K562 (cell line): ENCODE measurements around the gene MYOG.

ENCODE experiments used
- MYC ChIP-seq, 2 experiments: fragments of 250-450 bp in 1 of 2; sonication (Bioruptor Pico) in 1 of 2; IDR thresholded peaks; 2 replicates each; pipeline versions ENCODE4 v1.5.1 to v1.6.1; 2012 to 2021; ENCODE audit warnings: low read depth in 2 of 2, borderline replicate concordance in 1 of 2, improper control_type of control experiment in 1 of 2, low read length in 1 of 2, mild to moderate bottlenecking in 1 of 2, moderate library complexity in 1 of 2
- POLR2A ChIP-seq: fragments of 450-650 bp; conservative IDR thresholded peaks from 2 replicates; pipeline ENCODE4 v1.6.1; 2016
- POLR2AphosphoS5 ChIP-seq: IDR thresholded peaks from 2 replicates; pipeline ENCODE4 v1.6.1; 2011; ENCODE audit warnings: mild to moderate bottlenecking, low read depth, low read length, moderate library complexity; ENCODE audit not compliant: control insufficient read depth, insufficient read depth
- RCOR1 ChIP-seq, 2 experiments: IDR thresholded peaks; 2 replicates each; pipeline ENCODE4 v1.6.1; 2012; ENCODE audit warnings: low read depth in 2 of 2, low read length in 2 of 2, borderline replicate concordance in 1 of 2, improper control_type of control experiment in 1 of 2
- TARDBP ChIP-seq: fragments of 450-650 bp; IDR thresholded peaks from 2 replicates; pipeline ENCODE4 v1.6.1; 2016
- USF2 ChIP-seq: sonication (generic); formaldehyde crosslinking; IDR thresholded peaks from 2 replicates; pipeline ENCODE4 v1.5.0; 2020; ENCODE audit warnings: missing genetic modification reagents

GRCh38 chr1:203100516-203100869, 14.7 kb upstream of the MYOG start:
- TF ChIP-seq RCOR1 (IDR thresholded peaks at IDR 0.05; ENCODE audit: borderline replicate concordance in 1 of 2, low read depth in 2 of 2, low read length in 2 of 2) (no peak), POLR2A (no peak), MYC (IDR thresholded peaks at IDR 0.05; ENCODE audit: low read depth, low read length) (no peak), MYC (CRISPR knock-in tag; IDR thresholded peaks at IDR 0.05; ENCODE audit: borderline replicate concordance, low read depth) (no peak), USF2 (CRISPR knock-in tag) (no peak), TARDBP (no peak), POLR2AphosphoS5 (no peak)
